ENCODE measurements around the gene GALNT17. TPM values are rescaled to one million over a fixed set of nuclear protein-coding genes. Genes with fewer than 3 reads are reported as not detected.

GALNT17 gene
- total RNA-seq, 1 experiment from 2014 or later = not detected

- H3K4me3 ChIP-seq = no peak overlapping the region
- no peaks in the 10 kb centered on the region for H3K9me2 ChIP-seq (ENCODE audit: insufficient read depth)
- no peak overlapping the region for H3K4me2 ChIP-seq
- H2AFZ ChIP-seq = no peak overlapping the region
- no peak for DNase-seq
- no peaks in the 10 kb centered on the region for H3F3A ChIP-seq (ENCODE audit: insufficient read depth, low read depth)
- no peaks in the 10 kb centered on the region for H3K4me1 ChIP-seq (replicated peaks; ENCODE audit: insufficient read depth)
- intact Hi-C loops (cut with micrococcal nuclease; ENCODE audit: unreplicated experiment) = no loop called here
- ChIA-PET CTCF (no interaction called here), POLR2A (ENCODE audit: unreplicated experiment) (no interaction called here)
- TF ChIP-seq EZH2 (IDR thresholded peaks at IDR 0.05; ENCODE audit: low read depth) = no peak
- TF ChIP-seq CTCF (conservative IDR thresholded peaks at IDR 0.05) = no peak
- H3K27ac ChIP-seq = no peak overlapping the region
- H3K36me3 ChIP-seq (ENCODE audit: low read depth) = no peaks in the 10 kb centered on the region
- H3K27me3 ChIP-seq (ENCODE audit: insufficient read depth, low read depth) = 0 out of 2 replicates have a peak, but pooled peaks cover 3% of the 10 kb centered on the region
- H4K20me1 ChIP-seq (ENCODE audit: insufficient read depth) = no peaks in the 10 kb centered on the region
- H3K9me3 ChIP-seq (ENCODE audit: insufficient read depth, low read depth) = no peaks in the 10 kb centered on the region
- no peaks in the 10 kb centered on the region for H3K79me2 ChIP-seq (ENCODE audit: low read depth)
- BruUV-seq (replicated peaks) = no TSS peak
Measured at GRCh38 chr7:71198391-71198790, 66.4 kb downstream of the GALNT17 start.

GRCh38 chr7:71198887-71199286, 66.9 kb downstream of the GALNT17 start:
- H3K36me3 ChIP-seq (ENCODE audit: low read depth) = no peaks in the 10 kb centered on the region
- ChIA-PET CTCF (no interaction called here), POLR2A (ENCODE audit: unreplicated experiment) (no interaction called here)
- no peaks in the 10 kb centered on the region for H3K9me3 ChIP-seq (ENCODE audit: insufficient read depth, low read depth)
- no peaks in the 10 kb centered on the region for H3K79me2 ChIP-seq (ENCODE audit: low read depth)
- no peak overlapping the region for H2AFZ ChIP-seq
- no peaks in the 10 kb centered on the region for H3K4me1 ChIP-seq (replicated peaks; ENCODE audit: insufficient read depth)
- H4K20me1 ChIP-seq (ENCODE audit: insufficient read depth) = no peaks in the 10 kb centered on the region
- no peaks in the 10 kb centered on the region for H3F3A ChIP-seq (ENCODE audit: insufficient read depth, low read depth)
- intact Hi-C loops (cut with micrococcal nuclease; ENCODE audit: unreplicated experiment) = no loop called here
- H3K4me3 ChIP-seq = no peak overlapping the region
- no peak overlapping the region for H3K27ac ChIP-seq
- H3K4me2 ChIP-seq = no peak overlapping the region
- 0 out of 2 replicates have a peak, but pooled peaks cover 3% of the 10 kb centered on the region for H3K27me3 ChIP-seq (ENCODE audit: insufficient read depth, low read depth)
- no peaks in the 10 kb centered on the region; the same call in 1 of the 2 replicates for H3K9me2 ChIP-seq (ENCODE audit: insufficient read depth)
- DNase-seq = no peak
- no TSS peak for BruUV-seq (replicated peaks)
- TF ChIP-seq EZH2 (IDR thresholded peaks at IDR 0.05; ENCODE audit: low read depth) (no peak), CTCF (conservative IDR thresholded peaks at IDR 0.05) (no peak)

- intact Hi-C loops (cut with micrococcal nuclease; ENCODE audit: unreplicated experiment) = no loop called here
- no TSS peak for BruUV-seq (replicated peaks)
- no peak for DNase-seq
- TF ChIP-seq EZH2 (IDR thresholded peaks at IDR 0.05; ENCODE audit: low read depth) (no peak), CTCF (conservative IDR thresholded peaks at IDR 0.05) (no peak)
- Histone ChIP-seq H4K20me1 (ENCODE audit: insufficient read depth) (no peaks in the 10 kb centered on the region), H3K79me2 (ENCODE audit: low read depth) (no peaks in the 10 kb centered on the region), H3K27me3 (ENCODE audit: insufficient read depth, low read depth) (0 out of 2 replicates have a peak, but pooled peaks cover 5% of the 10 kb centered on the region), H2AFZ (no peak overlapping the region), H3K4me1 (replicated peaks; ENCODE audit: insufficient read depth) (no peaks in the 10 kb centered on the region), H3K36me3 (ENCODE audit: low read depth) (no peaks in the 10 kb centered on the region), H3K4me3 (no peak overlapping the region), H3K4me2 (no peak overlapping the region), H3K9me3 (ENCODE audit: insufficient read depth, low read depth) (no peaks in the 10 kb centered on the region), H3K9me2 (ENCODE audit: insufficient read depth) (no peaks in the 10 kb centered on the region; the same call in 1 of the 2 replicates), H3F3A (ENCODE audit: insufficient read depth, low read depth) (no peaks in the 10 kb centered on the region), H3K27ac (no peak overlapping the region)
- CTCF ChIA-PET = no interaction called here
- POLR2A ChIA-PET (ENCODE audit: unreplicated experiment) = no interaction called here
Measured at GRCh38 chr7:71206184-71206583, 74.2 kb downstream of the GALNT17 start.
